Eye (tissue), 1 donor: ENCODE results near the gene COX7A2.

Source experiments
- DNase-seq: peaks from one replicate; pipeline ENCODE4 v3.0.0-alpha.2; 2015

COX7A2 gene

GRCh38 chr6:75196081-75196687 is 47.4 kb downstream of the COX7A2 start:
- DNase-seq: no peak

GRCh38 chr6:75188221-75188925 is 55.2 kb downstream of the COX7A2 start:
- DNase-seq: no peak
